Measurements from ENCODE around the gene NAV3. TPM values are rescaled to one million over a fixed set of nuclear protein-coding genes. Genes with fewer than 3 reads are reported as not detected.

The NAV3 gene, protein sequence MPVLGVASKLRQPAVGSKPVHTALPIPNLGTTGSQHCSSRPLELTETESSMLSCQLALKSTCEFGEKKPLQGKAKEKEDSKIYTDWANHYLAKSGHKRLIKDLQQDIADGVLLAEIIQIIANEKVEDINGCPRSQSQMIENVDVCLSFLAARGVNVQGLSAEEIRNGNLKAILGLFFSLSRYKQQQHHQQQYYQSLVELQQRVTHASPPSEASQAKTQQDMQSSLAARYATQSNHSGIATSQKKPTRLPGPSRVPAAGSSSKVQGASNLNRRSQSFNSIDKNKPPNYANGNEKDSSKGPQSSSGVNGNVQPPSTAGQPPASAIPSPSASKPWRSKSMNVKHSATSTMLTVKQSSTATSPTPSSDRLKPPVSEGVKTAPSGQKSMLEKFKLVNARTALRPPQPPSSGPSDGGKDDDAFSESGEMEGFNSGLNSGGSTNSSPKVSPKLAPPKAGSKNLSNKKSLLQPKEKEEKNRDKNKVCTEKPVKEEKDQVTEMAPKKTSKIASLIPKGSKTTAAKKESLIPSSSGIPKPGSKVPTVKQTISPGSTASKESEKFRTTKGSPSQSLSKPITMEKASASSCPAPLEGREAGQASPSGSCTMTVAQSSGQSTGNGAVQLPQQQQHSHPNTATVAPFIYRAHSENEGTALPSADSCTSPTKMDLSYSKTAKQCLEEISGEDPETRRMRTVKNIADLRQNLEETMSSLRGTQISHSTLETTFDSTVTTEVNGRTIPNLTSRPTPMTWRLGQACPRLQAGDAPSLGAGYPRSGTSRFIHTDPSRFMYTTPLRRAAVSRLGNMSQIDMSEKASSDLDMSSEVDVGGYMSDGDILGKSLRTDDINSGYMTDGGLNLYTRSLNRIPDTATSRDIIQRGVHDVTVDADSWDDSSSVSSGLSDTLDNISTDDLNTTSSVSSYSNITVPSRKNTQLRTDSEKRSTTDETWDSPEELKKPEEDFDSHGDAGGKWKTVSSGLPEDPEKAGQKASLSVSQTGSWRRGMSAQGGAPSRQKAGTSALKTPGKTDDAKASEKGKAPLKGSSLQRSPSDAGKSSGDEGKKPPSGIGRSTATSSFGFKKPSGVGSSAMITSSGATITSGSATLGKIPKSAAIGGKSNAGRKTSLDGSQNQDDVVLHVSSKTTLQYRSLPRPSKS (N-terminal part only)
- total RNA-seq: 10 to 100 TPM in 2 of 9 donors, 1 to 10 TPM in 7; 1.8 to 18.0 (median 6.2) TPM
- 1 to 10 TPM; 1.1 to 2.6 TPM for polyA plus RNA-seq
- long read RNA-seq, donor 1, partial matches to known transcripts: 1 of 2 reads
- long read RNA-seq, donor 1, other reads (novel, unspliced or antisense): 1 of 2 reads
- long read RNA-seq, donor 2: 0 reads
- long read RNA-seq, donor 3, partial matches to known transcripts: 0 of 1 reads
- long read RNA-seq, donor 3, other reads (novel, unspliced or antisense): 1 of 1 reads

DNA sequence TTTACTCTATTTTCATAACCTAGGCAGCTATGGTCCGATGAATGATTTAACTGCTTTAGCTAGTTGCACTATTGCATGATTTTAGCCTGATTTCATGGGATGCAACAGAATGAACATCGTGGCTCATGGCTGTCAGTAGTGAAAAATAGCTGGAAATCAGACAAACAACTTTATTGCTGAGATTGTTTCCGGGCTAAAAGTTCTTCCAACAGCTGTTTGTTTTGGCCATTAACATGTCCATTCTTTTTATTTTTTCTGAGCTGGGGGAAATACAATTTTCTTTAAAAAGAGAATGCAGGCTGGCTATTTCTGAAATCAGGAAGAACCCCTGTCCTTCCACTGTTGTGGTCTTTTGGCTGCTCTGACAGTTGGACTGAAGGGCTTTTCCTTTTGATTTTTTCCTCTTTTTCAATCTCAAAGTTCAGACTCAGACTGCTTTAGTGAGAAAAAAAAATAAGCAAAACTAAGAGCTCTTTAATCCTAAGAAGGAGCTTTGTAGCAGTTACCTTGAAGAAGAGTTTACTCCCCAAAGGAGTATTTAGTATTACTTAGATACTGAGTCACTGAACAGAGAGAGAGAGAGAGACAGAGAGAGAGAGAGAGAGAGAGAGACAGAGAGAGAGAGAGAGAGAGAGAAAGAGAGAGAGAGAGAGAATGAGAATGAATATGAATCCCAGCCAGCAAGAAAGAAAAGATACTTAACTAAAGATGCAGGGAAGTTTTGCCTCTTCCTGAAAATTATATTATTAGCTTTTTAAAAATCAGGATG lies at the start of gene NAV3:
Gene NAV3, plus strand, starts transcription at position 312 of the 769 bp plus-strand sequence. CDS start 568 bp downstream, outside the sequence.
- TF ChIP-seq POLR2A (IDR thresholded peaks at IDR 0.05) (no peak), CTCF (IDR thresholded peaks at IDR 0.05) (no peak)
- intact Hi-C loops (cut with DNase I): loop anchor here in 2 of 10 donors (5.0 to 10.0 kb wide), 2 partner anchors 87 to 106 kb away; no protein-coding TSS in a partner anchor
- H3K36me3 ChIP-seq: no peaks in the 10 kb centered on the region
- no peaks in the 10 kb centered on the region for H3K9me3 ChIP-seq
- H3K4me3 ChIP-seq: peak within 1 kb of the TSS in 8 of 12 donors; percentile 9 to 49 (median 32)
- no peaks in the 10 kb centered on the region for H3K27me3 ChIP-seq
- peaks cover 0 to 34% (median 1%) of the 10 kb centered on the region in 12 donors for H3K4me1 ChIP-seq
- WGBS, 4 donors: 28 to 43% (median 38%) methylated on average over 3 of the region's 3 CpGs
- peak within 1 kb of the TSS in 11 of 12 donors; percentile 12 to 67 (median 52) for H3K27ac ChIP-seq
- DNase-seq (no peak), ATAC-seq (peak in 2 of 4 donors; percentile 43 to 63)

- WGBS, 4 donors: 29 to 61% (median 42%) methylated on average over 2 of the region's 2 CpGs
- intact Hi-C loops (cut with DNase I): no loop called here
- ATAC-seq: no peak
- TF ChIP-seq CTCF (IDR thresholded peaks at IDR 0.05) (no peak), POLR2A (IDR thresholded peaks at IDR 0.05) (no peak)
- no peak overlapping the region for H3K27ac ChIP-seq
- no peak overlapping the region for H3K4me3 ChIP-seq
- no peaks in the 10 kb centered on the region for H3K9me3 ChIP-seq
- no peaks in the 10 kb centered on the region for H3K36me3 ChIP-seq
- H3K4me1 ChIP-seq: peaks cover 0 to 11% (median 0%) of the 10 kb centered on the region in 12 donors
- DNase-seq: no peak
- no peaks in the 10 kb centered on the region for H3K27me3 ChIP-seq
Measured at GRCh38 chr12:77782034-77782433, 48.7 kb upstream of the NAV3 start.

DNA sequence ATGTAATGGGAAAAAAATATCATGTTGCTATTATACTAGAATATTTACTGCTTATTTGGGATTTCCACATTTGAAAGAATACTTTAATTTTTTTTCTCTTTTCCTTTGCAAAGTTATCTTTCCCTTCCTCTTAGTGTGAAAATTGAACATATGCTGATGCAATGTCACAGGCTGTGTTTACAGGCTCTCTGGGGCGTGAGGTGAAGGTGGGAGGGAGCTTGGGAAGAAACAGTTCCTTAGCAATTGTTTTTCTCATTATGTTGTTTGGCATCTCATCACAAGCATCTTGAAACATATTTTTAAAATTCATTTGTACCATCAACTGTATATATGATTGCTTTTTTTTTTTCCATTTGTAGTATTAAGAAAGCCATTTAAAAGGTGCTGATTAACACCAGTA lies 47.9 kb upstream of the NAV3 start:
- Histone ChIP-seq H3K27me3 (no peaks in the 10 kb centered on the region), H3K4me3 (no peak overlapping the region), H3K9me3 (no peaks in the 10 kb centered on the region), H3K36me3 (no peaks in the 10 kb centered on the region), H3K27ac (no peak overlapping the region), H3K4me1 (peaks cover 0 to 11% (median under 1%) of the 10 kb centered on the region in 12 donors)
- DNase-seq: no peak
- intact Hi-C loops (cut with DNase I): no loop called here
- no peak for ATAC-seq
- WGBS, 4 donors: 58 to 74% (median 72%) methylated on average over 1 of the region's 1 CpG
- no peak for TF ChIP-seq POLR2A (IDR thresholded peaks at IDR 0.05)
- TF ChIP-seq CTCF (IDR thresholded peaks at IDR 0.05): no peak
